ENCODE measurements around the gene PLIN5. TPM values are rescaled to one million over a fixed set of nuclear protein-coding genes. Genes with fewer than 3 reads are reported as not detected.
"Not testable (repeated sequence)": the region's sequence is repeated elsewhere in the genome, so short reads cannot be mapped to it uniquely, and the experiment has no call there.

The PLIN5 gene
- total RNA-seq, 1 experiment from 2014 or later: 4.5 TPM

DNA sequence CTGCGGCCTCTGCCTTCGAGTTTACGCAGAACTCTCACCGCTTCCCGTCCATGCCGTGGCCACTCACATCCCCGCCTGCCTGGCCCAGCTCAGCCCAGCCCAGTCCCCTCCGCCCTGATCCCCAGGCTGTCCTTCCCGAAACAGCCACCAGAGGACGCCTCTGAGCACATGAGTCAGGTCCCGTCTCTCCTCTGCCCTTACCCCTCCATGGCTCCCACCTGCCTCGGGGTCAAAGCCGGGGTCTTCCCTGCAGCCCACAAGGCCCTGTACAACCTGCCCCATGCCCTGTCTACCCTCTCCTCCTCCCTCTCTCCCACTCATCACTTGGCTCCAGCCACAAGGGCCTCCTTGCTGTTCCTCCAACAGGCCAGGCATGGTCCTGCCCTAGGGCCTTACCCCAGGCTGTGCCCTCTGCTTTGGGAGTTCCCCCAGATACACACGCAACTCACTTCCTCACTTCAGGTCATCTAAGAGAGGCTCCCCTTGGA, 32.6 kb upstream of the PLIN5 start:
- DNase-seq (ENCODE audit: low spot score): peak; percentile 66

DNA sequence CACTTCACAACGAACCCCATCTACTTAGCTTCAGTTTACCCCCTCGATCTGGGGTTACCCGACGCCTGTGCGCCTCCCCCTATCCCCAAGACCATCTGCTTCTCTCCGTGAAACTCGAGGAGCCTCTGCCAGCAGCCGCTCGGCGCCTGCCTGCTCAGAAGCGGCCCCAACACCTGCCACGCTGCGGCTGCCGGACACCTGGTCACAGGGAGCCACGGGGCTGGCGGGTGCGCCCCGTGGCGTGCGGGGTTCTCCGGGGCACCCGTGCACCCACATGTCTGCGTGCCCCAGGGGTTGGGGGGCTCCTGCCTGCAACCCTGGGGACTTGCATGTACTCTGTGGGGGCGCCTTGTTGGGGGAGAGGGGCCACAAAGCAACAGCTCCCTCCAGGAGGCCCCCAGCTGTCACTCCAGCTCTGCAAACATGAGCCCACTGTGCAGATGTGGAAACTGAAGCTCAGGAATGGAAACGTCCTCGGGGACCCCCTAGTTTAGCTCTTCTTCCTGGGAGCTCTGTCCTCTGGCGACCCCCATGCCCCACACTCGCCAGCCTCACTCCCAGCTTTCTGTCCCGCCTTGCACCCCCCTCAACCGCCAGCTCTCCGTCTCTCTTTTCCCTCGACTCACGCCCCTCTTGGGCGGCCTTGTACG, 31.5 kb upstream of the PLIN5 start:
- no peak for DNase-seq (ENCODE audit: low spot score)

DNA sequence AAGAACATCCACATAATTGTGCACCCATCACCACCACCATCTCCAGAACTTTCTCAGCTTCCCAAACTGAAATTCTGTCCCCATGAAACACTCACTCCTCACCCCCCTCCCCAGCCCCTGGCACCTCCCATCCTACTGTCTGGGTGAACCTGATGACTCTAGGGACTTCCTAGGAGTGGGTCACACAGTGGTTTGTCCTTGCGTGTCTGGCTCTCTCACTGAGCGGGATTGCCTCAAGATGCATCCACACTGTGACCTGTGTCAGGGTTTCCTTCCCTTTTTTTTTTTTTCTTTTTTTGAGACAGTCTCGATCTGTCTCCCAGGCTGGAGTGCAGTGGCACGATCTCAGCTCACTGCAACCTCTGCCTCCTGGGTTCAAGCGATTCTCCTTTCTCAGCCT, 28.5 kb upstream of the PLIN5 start:
- not testable (repeated sequence) for DNase-seq (ENCODE audit: low spot score)

DNA sequence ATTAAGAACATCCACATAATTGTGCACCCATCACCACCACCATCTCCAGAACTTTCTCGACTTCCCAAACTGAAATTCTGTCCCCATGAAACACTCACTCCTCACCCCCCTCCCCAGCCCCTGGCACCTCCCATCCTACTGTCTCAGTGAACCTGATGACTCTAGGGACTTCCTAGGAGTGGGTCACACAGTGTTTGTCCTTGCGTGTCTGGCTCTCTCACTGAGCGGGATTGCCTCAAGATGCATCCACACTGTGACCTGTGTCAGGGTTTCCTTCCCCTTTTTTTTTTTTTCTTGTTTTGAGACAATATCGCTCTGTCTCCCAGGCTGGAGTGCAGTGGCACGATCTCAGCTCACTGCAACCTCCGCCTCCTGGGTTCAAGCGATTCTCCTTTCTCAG, 27.1 kb upstream of the PLIN5 start:
- not testable (repeated sequence) for DNase-seq (ENCODE audit: low spot score)

DNA sequence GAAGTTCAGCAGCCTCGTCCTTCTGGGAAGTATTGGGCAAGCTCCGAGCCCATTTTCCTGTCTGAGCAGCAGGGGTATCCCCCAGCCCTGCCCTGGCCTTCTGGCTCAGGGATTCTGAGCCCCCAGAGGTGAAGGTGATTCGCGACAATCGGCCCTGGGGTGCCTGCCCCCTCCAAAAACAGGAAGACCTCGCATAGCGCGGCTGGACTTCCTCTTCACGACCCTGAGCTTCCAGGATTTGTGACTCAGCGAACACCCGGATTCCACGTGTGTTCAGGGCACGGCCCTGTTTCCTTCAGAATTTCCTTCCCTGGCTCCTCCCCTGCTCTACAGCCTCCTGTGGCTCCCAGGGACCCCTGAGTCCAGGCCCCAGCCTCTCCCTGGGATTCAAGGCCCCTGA, 24.5 kb upstream of the PLIN5 start, which contains the start of gene SEMA6B:
TSS of gene SEMA6B (minus strand) at position 116 of the 400 bp plus-strand sequence. CDS start 1,227 bp downstream, outside the sequence.
- DNase-seq (ENCODE audit: low spot score): no peak

DNA sequence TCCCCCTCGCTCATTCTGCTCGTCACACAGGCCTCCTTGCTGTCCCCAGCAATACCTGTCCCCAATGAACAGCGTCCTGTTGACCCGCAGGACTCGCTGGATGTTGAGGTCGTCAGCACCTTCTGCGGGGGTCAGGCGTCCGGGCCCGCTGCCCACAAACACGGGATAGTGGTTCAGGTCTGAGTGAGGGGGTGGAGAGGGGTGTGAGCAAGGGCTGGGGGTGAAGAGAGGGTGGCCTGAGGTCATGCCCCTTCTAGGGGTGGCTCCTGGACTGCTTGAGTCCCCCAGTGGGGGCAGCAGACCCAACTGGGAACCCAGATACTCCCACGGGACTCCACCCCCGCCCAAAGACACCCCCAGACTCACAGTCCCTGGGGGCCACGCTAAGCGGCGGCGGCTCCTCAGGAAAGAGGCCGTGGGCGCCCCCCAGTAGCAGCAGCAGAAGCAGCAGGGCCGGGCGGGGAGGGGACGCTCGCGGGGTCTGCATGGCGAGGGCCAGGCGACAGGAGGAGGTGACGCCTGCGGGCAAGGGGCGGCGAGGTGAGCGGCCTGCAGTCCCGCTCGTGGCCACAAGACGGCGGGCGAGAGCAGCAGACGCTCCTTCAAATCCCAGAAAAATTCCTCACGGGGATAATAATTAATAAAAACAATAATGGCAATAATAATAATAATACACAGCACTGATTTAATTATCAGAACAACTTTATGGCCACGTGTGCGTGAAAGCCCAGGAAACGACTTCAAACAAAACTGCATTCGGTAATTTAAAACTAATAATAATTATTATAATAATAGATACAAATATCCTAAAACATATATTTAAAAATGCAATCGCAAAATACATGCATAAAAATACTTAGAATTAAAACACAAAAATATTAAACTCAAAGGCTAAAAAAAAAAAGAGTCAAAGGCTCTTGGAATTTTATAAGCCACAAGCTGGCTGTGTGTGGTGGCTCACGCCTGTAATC, 23.2 kb upstream of the PLIN5 start:
- DNase-seq (ENCODE audit: low spot score): peak; percentile 46

DNA sequence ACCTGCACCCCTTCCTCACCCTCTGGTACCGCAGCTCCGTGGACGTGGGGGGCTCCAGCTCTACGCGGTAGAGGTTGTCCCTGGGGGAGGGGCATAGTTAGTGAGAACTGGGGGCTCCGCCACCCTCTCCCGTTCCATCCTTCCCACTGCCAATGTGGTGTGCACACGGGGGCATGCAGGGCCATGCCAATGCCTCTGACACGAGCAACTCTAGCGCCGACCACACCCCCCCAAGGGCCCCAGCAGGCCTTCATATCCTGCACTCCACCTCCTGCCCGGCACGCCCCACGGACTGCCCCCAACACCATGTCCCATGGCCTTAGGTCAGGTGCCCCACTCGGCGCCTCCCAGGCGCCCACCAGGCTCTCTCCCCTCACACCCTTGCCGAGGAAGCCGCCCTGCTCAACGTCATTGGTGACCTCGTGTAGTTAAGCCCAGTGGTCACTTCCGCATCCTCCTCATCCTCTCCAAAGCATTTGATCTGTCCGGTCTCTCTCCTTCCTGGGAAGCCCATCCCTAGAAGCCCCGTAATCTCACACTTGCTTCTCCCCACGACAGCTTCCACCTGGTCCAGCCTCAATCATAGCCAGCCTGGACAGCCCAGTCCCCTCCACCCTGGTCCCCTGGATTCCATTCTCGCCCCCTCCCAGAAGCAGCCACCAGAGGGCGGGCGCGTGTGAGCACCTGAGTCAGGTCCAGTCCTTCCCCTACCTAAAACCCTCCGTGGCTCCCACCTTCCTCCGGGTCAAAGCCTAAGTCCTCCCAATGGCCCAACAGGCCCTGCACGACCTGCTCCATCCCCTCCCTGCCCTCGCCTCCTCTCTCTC, 22.3 kb upstream of the PLIN5 start:
- DNase-seq (ENCODE audit: low spot score): peak; percentile 31

DNA sequence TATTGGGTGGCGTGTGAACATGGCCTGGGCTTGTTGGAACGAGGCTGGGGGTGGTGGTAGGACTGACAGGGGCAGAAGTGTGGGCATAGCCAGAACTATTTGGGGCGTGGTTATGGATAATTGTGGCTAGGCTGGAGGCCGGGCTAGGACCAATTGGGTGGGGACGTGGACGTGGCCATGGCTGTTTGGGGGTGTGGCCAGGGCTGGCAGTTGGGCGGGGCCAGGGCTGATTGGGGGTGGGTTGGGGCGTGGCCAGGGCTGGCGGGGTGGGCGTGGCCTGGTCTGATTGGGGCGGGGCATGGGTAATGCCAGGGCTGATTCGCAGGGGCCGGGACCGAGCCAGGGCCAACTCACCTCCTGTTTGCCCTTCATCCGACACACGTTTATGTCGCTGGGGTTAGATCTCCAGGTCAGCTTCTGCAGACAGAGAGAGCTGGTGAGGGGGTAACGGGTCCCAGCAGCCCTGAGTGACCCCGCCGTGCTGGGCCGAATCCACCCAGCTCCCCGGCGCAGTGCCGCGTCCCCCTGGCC, 21.6 kb upstream of the PLIN5 start:
- DNase-seq (ENCODE audit: low spot score): peak; percentile 59

DNA sequence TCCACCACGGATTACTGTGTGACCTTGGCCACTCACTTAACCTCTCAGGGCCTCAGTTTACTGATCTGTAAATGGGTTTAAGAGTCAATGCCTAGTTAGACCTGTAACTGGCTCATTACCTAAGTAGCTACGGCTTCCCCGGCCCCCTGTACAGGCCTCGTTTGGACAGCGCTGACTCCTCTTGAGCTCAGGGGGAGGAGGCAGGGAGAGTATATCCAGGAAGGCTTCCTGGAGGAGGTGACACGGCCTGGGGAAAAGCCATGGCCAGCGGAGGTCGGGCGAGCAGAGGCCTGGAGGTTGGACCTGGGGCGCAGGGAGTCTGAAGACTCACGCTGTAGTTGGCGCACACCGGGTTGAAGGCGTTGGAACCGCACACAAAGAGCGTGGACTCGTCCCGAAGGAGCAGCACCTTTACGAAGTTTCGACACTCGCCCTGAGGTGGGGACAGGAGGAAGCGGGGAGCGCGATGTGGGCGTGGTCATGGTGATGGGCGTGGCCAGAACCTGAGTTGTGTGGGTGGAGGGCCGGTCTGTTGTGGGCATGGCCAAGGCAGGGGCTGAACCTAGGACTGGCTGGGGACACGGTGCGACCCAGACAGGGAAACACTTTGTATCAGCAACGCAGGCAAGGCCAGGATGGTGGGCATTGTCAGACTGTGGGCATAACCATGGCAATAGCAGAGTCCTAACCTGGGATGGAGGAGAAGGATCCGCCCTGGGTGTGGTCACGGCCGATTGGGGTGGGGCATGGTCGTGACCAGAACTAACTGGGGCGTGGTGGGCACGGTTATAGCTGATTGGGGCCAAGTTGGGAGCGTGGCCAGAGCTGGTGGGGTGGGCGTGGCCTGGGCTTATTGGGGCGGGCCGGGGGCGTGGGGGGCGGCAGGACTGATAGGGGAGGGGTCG, 20.9 kb upstream of the PLIN5 start:
- DNase-seq (ENCODE audit: low spot score): peak; percentile 74

DNA sequence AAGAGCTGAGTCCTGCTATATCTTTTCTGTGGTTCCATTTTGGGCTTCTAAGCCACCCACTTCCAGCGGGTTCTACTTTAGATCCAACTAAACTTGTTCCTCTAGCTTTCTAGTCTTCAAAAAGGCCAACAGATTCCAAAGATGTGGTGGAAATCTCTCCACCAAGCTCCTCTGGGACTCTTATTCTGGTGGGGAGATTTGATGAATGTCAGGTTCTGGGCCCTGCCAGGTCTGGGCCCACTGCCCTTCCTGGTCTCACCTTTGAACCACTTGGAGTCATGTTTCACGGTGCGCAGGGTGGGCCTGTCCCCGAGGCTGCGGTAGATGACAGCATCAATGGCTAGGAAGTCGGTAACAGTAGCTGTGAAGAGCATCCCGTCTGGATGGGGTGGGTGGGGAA, 19.7 kb upstream of the PLIN5 start:
- DNase-seq (ENCODE audit: low spot score): no peak

DNA sequence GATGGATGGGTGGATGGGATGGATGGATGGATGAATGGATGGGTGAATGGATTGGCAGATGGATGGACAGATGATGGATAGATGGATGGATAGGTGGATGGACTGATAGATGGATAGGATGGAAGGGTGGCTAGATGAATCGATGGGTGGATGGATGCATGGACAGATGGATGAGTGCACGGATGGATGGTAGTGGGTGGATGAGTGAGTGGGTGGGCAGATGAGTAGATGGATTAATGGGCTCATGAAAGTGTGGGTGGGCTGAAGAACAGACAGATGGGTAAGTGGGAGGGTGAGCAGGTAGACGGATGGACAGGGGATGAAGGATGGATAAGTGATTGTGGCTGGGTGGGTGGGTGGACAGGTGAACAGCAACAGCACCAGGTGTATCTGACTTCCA, 18.8 kb upstream of the PLIN5 start:
- DNase-seq (ENCODE audit: low spot score): no peak

DNA sequence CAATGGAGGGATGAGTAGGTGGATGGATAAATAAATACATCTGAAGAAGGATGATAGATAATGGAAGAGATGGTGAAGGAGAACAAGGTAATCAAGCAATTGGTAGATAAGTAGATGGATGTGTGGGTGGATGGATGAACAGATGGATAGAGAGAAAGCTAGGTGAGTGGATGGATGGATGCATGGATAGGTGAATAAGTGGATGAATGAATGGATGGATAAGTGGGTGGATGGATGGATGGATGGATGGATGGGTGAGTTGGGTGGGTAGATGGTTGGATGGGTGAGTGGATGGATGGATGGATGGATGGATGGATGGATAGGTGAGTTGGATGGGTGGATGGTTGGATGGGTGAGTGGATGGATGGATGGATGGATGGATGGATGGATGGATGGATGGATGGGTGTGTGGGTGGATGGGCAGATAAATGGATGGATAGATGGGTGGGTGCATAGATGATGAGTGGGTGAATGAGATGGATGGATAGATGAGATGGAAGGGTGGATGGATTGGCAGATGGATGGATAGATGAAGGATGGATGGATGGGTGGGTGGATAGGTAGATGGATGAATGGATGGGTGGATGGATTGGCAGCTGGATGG, 18.2 kb upstream of the PLIN5 start:
- DNase-seq (ENCODE audit: low spot score): no peak

DNA sequence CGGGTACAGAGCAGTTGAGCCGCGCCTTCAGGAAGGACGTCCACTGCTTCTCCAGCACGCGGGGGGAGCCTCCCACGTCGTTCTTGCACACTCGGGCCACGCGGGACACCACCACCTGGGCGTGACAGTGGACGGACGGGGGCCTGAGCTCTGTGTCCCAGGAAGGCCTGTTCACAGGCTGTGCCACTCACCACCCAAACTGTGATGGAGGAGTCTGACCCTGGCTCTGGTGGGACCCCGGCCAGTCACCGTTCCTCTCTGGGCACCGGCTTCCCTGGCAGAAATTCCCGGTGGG, 17.4 kb upstream of the PLIN5 start:
- no peak for DNase-seq (ENCODE audit: low spot score)

DNA sequence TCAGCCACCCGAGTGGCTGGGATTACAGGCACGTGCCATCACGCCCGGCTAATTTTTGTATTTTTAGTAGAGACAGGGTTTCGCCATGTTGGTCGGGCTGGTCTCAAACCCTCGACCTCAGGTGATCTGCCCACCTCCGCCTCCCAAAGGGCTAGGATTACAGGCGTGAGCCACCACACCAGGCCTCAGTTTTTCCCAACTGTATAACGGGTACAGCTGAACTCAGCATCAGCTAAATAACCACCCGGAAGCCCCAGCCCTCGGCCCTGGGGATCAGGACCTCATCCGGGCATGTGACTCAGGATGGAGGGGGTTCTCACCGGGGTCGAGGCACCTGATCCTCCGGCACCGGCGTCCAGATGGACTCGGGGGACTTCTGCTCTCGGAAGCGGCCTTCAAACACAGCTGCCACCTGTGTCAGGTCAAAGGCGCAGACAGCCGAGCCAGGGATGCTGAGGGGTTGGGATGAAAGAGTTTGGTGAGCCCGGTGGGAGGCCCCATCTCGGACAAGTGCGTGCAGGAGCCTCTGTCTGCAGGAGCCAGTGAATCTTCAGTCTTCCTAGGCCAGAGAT, 15.5 kb upstream of the PLIN5 start:
- no peak for DNase-seq (ENCODE audit: low spot score)

DNA sequence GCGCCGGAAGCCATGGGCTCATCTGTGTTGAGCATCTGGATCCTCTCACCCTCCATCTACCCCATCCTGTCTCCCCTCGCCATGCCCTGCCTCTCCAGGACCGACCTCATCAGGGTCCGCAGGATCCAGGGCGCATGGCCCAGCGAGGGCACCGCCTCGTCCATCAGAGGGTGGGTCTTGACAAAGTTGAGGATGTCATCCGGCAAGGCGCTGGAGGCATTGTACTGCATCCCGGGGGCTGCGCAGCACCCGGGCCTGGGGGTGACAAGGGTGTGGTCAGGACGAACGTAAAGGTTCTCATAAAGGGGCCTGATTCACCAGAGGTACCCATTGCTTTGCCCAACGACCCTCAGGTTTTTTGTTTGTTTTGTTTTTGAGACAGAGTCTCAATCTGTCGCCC, 15.0 kb upstream of the PLIN5 start:
- no peak for DNase-seq (ENCODE audit: low spot score)

DNA sequence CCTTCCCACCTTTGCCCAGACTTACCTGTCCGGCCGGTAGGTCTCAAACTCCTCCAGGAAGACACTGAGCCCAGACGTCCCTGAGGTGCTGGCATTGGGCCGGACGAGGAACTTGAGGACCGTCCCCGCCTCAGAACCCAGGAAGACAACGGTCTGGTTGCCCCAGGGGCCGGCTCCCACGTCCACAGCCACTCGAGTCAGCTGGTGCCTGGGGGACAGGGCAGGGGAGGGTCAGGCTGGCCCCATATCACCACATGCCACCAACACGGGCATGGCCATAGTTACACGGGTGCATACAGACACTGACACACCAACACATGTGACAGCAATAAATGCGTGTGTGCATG, 13.2 kb upstream of the PLIN5 start:
- no peak for DNase-seq (ENCODE audit: low spot score)

DNA sequence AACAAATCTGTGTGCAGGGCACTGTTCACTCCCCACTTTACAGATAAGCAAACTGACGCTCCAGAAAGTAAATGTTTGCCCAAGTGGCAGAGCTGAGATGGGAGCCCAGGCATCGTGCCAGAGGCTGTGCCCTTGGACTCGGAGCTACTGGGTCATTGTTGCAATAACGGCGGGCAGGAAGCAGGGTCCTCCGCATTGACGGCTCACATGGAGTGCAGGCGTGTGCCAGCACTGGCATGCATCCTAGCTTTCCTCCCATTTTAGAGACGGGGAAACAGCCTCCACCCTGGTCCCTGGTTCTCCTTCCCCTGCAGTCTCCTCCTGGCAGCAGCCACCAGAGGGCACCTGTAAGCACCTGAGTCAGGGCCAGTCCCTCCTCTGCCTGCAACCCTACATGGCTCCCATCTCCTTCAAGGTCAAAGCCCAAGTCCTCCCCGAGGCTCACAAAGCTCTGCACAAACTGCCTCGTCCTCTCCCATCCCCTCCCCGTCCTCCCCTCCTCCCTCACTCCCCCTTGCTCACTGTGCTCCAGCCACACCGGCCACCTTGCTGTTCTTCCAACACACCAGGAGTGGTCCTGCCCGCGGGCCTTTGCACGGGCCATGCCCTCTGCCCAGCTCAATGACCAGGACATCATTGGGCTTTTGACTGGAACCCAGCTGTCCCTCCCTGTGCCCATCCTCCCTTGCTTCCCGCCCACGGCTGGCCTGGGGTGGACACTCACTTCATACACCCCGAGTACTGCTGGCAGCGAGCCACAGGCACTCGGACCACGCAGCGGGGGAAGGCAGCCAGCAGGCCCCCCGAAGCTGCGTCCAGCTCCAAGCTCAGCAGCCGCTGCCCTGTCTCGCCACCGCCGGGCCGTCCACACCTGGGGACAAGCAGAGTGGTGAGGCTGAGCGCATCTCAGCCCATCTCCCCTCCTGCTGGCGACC, 12.5 kb upstream of the PLIN5 start:
- peak; percentile 23 for DNase-seq (ENCODE audit: low spot score)

DNA sequence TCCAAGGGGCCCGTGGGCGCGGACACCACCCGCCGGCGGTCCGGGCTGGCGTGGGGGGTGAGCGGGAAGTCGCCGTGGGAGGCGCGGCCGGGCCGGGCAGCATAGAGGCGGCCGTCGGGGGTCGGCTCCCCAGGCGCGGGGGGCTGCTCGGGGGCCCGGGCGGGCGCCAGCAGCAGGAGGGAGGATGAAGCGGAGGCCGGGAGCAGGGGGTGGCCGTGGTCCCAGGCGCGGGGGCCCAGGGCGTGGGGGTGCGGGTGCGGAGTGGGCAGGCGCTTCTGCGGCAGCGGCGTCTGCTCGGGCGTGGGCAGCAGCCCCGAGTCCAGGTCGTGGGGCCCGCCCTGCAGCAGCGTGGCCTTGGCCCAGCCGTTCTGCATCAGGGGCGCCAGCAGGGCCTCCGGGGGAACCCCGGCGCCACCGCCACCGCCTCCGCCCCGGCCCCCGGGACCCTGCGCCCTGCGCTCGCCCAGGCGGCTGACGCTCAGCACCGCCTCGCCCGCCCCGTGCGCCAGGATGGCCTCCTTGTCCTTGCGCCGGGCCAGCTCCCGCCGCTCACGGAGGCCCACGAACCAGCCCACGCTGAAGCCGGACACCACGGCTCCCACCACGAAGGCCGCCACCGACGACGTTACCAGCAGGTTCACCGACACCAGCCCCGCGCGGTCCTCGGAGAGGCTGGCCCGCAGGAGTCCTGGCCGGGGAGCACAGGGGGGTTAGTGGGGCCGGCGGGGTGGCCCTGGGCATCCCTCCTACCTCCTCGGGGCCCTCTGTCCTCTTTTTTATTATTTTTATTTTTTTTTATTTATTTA, 9.0 kb upstream of the PLIN5 start:
- no peak for DNase-seq (ENCODE audit: low spot score)

Data from HT-29 (cell line).